Activated T-helper 1 cell treated with Interleukin-2 at 50 U/mL for 16 hours (primary cell): ENCODE data around the gene KDM4F.

Experiments used
- DNase-seq: peaks from one replicate; pipeline ENCODE4 v3.0.0-alpha.2; 2020; ENCODE audit warnings: low read depth

The KDM4F gene

GRCh38 chr11:95091663-95092180, 42.5 kb downstream of the KDM4F start:
- DNase-seq, result no peak

- DNase-seq, result no peak
Observed at GRCh38 chr11:95092549-95093324, 43.5 kb downstream of the KDM4F start.

- DNase-seq, result no peak
Observed at GRCh38 chr11:95093548-95093947, 44.3 kb downstream of the KDM4F start.

- no peak for DNase-seq
Observed at GRCh38 chr11:95095858-95096587, 46.8 kb downstream of the KDM4F start.

- DNase-seq, result no peak
Observed at GRCh38 chr11:95097209-95097608, 48.0 kb downstream of the KDM4F start.

GRCh38 chr11:95098826-95099225, 49.6 kb downstream of the KDM4F start:
- no peak for DNase-seq

- no peak for DNase-seq
Observed at GRCh38 chr11:95100191-95100648, 51.0 kb downstream of the KDM4F start.
